ENCODE results near the gene RPL14.

Gene RPL14

DNA sequence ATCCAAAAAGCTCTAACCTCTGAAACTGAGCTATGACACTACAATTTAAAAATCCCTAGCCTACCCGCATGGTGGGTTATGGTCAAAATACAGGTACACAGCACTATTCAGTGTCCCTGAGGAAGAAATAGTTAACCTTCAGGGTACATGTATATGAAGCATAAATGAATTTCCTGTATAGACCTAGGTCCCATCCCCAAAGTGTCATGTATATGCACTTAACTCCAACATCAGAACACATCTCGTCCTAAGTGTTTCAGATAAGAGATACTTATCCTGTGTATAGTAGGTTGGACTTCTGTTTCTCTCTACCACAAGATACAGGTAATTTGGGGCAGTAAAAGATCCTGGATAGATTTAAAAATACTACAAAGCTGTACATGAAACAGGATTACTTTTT, 6.4 kb downstream of the RPL14 start:
- no peak overlapping the region for H3K27ac ChIP-seq (replicated peaks)
- no peak for DNase-seq (ENCODE audit: low read depth in 1 of 2, low spot score in 1 of 2)
- TF ChIP-seq SPI1 (IDR thresholded peaks at IDR 0.05; ENCODE audit: borderline replicate concordance, low read depth) (no peak), POLR2AphosphoS5 (IDR thresholded peaks at IDR 0.05; ENCODE audit: low read depth) (no peak), GABPA (IDR thresholded peaks at IDR 0.05; ENCODE audit: low read depth) (no peak)
- TF ChIP-seq, protein P1, sequence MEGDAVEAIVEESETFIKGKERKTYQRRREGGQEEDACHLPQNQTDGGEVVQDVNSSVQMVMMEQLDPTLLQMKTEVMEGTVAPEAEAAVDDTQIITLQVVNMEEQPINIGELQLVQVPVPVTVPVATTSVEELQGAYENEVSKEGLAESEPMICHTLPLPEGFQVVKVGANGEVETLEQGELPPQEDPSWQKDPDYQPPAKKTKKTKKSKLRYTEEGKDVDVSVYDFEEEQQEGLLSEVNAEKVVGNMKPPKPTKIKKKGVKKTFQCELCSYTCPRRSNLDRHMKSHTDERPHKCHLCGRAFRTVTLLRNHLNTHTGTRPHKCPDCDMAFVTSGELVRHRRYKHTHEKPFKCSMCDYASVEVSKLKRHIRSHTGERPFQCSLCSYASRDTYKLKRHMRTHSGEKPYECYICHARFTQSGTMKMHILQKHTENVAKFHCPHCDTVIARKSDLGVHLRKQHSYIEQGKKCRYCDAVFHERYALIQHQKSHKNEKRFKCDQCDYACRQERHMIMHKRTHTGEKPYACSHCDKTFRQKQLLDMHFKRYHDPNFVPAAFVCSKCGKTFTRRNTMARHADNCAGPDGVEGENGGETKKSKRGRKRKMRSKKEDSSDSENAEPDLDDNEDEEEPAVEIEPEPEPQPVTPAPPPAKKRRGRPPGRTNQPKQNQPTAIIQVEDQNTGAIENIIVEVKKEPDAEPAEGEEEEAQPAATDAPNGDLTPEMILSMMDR (IDR thresholded peaks at IDR 0.05; ENCODE audit: insufficient read depth, low read length) = no peak
- TF ChIP-seq, protein P2, sequence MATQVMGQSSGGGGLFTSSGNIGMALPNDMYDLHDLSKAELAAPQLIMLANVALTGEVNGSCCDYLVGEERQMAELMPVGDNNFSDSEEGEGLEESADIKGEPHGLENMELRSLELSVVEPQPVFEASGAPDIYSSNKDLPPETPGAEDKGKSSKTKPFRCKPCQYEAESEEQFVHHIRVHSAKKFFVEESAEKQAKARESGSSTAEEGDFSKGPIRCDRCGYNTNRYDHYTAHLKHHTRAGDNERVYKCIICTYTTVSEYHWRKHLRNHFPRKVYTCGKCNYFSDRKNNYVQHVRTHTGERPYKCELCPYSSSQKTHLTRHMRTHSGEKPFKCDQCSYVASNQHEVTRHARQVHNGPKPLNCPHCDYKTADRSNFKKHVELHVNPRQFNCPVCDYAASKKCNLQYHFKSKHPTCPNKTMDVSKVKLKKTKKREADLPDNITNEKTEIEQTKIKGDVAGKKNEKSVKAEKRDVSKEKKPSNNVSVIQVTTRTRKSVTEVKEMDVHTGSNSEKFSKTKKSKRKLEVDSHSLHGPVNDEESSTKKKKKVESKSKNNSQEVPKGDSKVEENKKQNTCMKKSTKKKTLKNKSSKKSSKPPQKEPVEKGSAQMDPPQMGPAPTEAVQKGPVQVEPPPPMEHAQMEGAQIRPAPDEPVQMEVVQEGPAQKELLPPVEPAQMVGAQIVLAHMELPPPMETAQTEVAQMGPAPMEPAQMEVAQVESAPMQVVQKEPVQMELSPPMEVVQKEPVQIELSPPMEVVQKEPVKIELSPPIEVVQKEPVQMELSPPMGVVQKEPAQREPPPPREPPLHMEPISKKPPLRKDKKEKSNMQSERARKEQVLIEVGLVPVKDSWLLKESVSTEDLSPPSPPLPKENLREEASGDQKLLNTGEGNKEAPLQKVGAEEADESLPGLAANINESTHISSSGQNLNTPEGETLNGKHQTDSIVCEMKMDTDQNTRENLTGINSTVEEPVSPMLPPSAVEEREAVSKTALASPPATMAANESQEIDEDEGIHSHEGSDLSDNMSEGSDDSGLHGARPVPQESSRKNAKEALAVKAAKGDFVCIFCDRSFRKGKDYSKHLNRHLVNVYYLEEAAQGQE (IDR thresholded peaks at IDR 0.05; ENCODE audit: insufficient replicate concordance, low read depth) = no peak
- no peaks in the 10 kb centered on the region for H3K27me3 ChIP-seq (ENCODE audit: insufficient read depth, poor library complexity, severe bottlenecking)
- no peak overlapping the region for H3K4me3 ChIP-seq (replicated peaks; ENCODE audit: insufficient read depth, low read length)

DNA sequence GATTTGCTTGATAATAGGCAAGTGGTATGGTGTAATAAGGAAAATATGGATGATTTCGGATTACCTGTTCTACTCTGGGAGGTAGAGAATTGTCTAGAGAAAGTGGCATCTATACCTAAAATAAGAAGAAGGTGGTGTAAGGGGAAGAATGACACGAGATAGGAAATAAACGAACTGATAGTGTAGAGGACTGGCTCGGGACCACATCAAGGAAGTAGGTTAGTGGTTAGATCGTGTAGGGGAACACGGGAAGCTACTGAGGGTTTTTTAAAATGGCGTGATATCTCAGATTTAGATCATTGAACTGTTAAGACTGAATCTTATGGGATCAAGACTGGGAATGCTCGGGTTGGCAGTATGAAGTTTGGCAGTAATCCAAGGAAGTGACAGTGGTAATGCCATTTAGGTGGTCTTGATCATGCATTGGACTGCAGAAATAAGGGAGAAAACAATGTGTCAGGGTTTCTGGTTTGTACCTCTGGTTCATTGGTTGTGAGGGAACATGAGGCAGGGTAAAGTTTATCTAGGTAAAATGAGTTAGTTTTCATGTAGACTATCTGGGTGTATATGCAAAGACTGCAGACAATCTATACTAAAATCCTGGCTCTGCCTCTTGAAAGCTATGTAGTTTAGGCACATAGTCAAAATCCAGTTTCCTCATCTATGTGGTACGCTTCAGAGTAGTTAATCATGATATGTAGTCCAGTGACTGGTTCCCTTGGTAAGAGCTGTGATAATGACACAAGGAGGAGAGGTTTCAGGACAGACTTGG, 7.4 kb downstream of the RPL14 start:
- DNase-seq (ENCODE audit: low read depth in 1 of 2, low spot score in 1 of 2) = no peak
- Histone ChIP-seq H3K27me3 (ENCODE audit: insufficient read depth, poor library complexity, severe bottlenecking) (no peaks in the 10 kb centered on the region), H3K27ac (replicated peaks) (peak overlapping the region; percentile 21), H3K4me3 (replicated peaks; ENCODE audit: insufficient read depth, low read length) (no peak overlapping the region)
- TF ChIP-seq GABPA (IDR thresholded peaks at IDR 0.05; ENCODE audit: low read depth) = no peak
- no peak for TF ChIP-seq SPI1 (IDR thresholded peaks at IDR 0.05; ENCODE audit: borderline replicate concordance, low read depth)
- TF ChIP-seq, protein P2 (IDR thresholded peaks at IDR 0.05; ENCODE audit: insufficient replicate concordance, low read depth) = no peak
- TF ChIP-seq, protein P1 (IDR thresholded peaks at IDR 0.05; ENCODE audit: insufficient read depth, low read length) = no peak
- TF ChIP-seq POLR2AphosphoS5 (IDR thresholded peaks at IDR 0.05; ENCODE audit: low read depth) = peak; percentile 13; the same call in 1 of the 2 replicates

DNA sequence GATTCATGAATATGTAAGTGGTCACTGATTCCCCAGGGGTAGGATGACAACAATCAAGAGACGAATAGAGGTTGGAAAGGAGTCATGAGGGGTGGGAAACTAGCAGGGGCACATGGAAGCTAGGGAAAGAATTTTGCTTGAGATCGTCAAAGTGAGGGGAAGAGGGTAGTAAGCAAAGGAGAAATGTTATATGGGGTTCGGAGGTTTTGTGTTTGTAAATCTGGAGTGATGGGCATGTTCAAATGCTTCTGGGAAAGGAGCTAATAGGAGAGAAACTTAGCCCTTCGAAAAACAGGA, 7.9 kb downstream of the RPL14 start:
- Histone ChIP-seq H3K27ac (replicated peaks) (no peak overlapping the region; the same call in 1 of the 2 replicates), H3K4me3 (replicated peaks; ENCODE audit: insufficient read depth, low read length) (no peak overlapping the region), H3K27me3 (ENCODE audit: insufficient read depth, poor library complexity, severe bottlenecking) (no peaks in the 10 kb centered on the region)
- TF ChIP-seq GABPA (IDR thresholded peaks at IDR 0.05; ENCODE audit: low read depth) (no peak), SPI1 (IDR thresholded peaks at IDR 0.05; ENCODE audit: borderline replicate concordance, low read depth) (no peak), POLR2AphosphoS5 (IDR thresholded peaks at IDR 0.05; ENCODE audit: low read depth) (no peak)
- DNase-seq (ENCODE audit: low read depth in 1 of 2, low spot score in 1 of 2) = no peak

DNA sequence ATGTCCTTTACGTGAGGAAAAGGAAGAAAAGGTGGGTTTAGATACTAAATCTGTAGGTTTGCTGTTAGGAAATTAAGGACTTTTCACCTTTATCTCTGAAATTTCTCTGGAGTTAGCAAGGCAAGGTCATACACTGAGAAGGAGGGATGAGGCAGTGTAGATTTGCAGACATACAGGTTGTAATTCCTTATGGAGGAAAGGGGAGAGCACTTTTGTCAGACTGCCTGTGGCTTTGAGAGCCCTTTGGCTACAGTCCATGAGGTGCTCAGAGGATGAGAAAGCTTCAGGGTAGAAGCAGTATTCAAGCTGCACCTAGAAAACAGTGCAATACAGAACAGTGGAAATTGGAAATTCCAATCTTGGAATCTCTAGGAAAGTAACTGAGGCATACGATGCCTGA, 8.3 kb downstream of the RPL14 start:
- H3K27ac ChIP-seq (replicated peaks) = no peak overlapping the region
- DNase-seq (ENCODE audit: low read depth in 1 of 2, low spot score in 1 of 2) = no peak
- H3K4me3 ChIP-seq (replicated peaks; ENCODE audit: insufficient read depth, low read length) = no peak overlapping the region
- no peaks in the 10 kb centered on the region for H3K27me3 ChIP-seq (ENCODE audit: insufficient read depth, poor library complexity, severe bottlenecking)
- TF ChIP-seq GABPA (IDR thresholded peaks at IDR 0.05; ENCODE audit: low read depth) = no peak
- TF ChIP-seq POLR2AphosphoS5 (IDR thresholded peaks at IDR 0.05; ENCODE audit: low read depth) = no peak
- TF ChIP-seq, protein P2 (IDR thresholded peaks at IDR 0.05; ENCODE audit: insufficient replicate concordance, low read depth) = no peak
- TF ChIP-seq, protein P1 (IDR thresholded peaks at IDR 0.05; ENCODE audit: insufficient read depth, low read length) = no peak
- no peak for TF ChIP-seq SPI1 (IDR thresholded peaks at IDR 0.05; ENCODE audit: borderline replicate concordance, low read depth)

Measured in HL-60 (cell line).